GM19455 (cell line): Measurements from ENCODE around the gene HEBP1.

Experiments used
- ATAC-seq: cut with Tn5 transposase; IDR thresholded peaks from one replicate; pipeline ENCODE4 v1.9.1; 2021; ENCODE audit not compliant: unreplicated experiment

The HEBP1 gene

GRCh38 chr12:12954878-12955625 is 45.0 kb downstream of the HEBP1 start:
- ATAC-seq: no peak

- no peak for ATAC-seq
Measured at GRCh38 chr12:12954356-12954755, 45.7 kb downstream of the HEBP1 start.

GRCh38 chr12:12952036-12952435 is 48.0 kb downstream of the HEBP1 start, which contains the start of gene GPRC5D:
GPRC5D (minus strand) TSS chr12:12952170; CDS start chr12:12950384, 1,786 bp downstream.
- ATAC-seq: no peak

- no peak for ATAC-seq
Measured at GRCh38 chr12:12951504-12951903, 48.6 kb downstream of the HEBP1 start.

DNA sequence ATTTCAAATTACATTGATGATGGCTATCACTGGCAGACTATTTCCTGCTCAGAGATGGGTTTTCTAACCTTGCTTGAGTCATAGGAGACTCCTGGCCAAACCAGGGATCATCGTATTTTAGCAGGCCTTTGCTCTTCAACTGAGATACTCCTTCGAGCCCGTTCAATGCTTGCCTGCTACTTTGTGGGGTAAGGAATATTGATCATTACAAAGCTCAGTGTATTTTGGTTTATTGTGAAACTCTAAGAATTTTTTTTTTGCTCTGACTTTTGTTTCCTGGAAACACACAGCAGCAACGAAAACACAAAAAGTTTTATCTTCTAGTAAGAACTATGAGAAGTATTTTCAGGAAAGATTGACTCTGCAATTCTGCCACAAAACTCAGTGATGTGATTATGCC is 52.2 kb downstream of the HEBP1 start:
- no peak for ATAC-seq

- no peak for ATAC-seq
Measured at GRCh38 chr12:12946686-12947355, 53.2 kb downstream of the HEBP1 start.

DNA sequence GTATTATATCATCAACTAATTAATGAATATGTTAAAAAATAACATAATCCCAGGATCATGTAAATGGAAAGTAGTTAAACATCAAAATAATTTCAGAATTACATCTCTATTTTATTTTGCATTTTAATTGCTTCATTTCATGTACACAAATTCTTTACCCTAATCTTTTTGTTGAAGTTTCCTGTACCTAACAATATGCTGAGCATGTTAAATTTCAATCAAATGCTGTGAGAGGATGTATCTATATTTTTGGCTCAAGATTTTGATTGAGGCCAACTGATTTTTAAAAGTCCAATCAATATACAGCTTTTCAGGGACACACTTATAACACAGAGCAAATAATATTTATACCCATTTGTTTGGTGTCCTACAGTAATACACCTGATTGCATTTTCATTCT is 54.5 kb downstream of the HEBP1 start:
- ATAC-seq: no peak

DNA sequence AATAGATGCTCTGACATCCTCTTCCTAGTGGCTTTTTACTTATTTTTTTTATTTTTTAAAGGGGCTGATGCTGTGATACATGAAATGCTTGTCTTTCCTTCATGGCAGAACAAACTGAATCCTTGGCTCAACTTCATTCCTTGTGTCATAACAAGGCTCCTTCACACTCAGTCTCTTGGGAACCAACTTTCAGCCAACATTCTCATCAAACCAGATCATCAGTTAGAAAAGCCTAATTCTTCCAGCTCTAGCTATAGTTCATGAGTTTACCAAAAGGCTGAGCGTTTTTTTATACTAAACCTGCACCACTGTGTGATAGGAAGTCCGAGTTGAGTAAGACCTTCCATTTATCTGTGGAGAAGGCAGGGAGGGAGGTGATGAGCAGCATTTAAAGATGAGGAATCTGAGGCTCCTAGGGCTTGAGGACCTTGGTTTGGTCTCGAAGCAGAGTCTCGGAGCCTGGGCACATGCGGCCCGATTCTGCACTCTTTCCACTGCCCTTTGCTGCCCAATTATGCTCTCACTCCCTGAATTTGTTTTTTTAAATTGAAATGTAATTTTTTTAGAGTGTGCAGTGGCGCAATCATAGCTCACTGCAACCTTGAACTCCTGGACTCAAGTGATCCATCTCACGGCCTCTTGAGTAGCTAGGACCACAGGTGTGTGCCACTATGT is 56.3 kb downstream of the HEBP1 start:
- ATAC-seq: no peak

DNA sequence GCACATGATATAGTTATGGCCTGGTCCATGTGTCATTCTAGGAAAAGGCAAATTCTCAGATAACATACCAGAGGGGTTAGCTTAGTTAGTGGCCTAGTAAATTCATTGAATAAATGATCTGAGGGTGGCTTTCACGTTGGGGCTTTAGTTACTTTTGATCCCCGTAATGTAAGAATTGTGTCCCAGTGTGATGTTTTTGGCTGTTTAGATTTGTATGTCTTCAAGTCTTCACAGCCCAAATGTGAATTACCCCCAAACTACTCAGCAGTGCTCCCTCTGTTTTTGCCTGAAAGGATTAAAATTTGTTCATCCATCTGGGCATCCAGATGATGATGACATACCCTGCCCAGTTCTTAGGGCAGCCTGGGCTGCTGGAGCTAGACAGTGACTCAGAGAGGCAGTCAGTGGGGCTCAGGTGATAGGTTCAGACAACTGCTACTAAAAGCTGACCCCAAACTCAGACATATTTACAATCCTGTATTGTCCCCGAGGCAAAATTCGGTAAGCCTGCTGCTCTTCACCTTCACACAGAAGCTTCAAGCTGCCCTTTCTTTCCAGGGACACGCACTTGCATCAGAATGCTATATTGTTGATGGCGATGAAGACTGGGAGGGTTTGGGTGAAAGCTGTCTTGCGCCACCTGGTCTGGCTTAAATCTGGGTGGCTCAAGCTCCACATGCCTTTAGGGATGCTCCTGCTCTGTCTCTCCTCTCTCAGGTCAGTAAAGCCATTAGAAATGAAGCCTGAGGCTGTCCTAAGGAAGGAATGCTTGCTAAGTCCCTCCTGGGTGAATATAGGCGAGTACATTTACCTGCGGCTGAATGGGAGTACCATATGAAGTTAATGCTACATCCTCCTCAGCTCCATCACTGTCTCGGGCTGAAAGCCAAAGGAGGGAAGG is 58.4 kb downstream of the HEBP1 start:
- no peak for ATAC-seq

- no peak for ATAC-seq
Measured at GRCh38 chr12:12939888-12940287, 60.2 kb downstream of the HEBP1 start.

DNA sequence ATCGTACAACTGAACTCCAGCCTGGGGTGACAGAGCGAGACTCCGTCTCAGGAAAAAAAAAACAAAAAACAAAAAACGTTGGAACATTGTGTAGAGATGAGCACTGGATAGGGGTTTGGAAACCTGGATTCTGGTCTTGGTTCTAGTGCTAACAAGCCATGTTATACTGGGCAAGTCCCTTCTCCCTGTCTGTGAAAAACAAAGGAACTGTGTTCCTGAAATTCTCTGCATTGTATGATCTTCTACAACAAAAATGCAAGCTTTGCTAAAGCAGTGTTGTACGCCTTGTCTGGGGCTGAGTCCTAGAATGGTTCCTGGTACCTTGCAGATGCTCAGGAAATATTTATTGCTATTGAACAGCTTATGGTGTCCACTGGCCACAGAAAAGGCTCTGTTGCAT is 61.5 kb downstream of the HEBP1 start:
- ATAC-seq: no peak

- no peak for ATAC-seq
Measured at GRCh38 chr12:12936983-12937491, 63.0 kb downstream of the HEBP1 start.

- ATAC-seq: no peak
Measured at GRCh38 chr12:12934556-12934955, 65.5 kb downstream of the HEBP1 start.

DNA sequence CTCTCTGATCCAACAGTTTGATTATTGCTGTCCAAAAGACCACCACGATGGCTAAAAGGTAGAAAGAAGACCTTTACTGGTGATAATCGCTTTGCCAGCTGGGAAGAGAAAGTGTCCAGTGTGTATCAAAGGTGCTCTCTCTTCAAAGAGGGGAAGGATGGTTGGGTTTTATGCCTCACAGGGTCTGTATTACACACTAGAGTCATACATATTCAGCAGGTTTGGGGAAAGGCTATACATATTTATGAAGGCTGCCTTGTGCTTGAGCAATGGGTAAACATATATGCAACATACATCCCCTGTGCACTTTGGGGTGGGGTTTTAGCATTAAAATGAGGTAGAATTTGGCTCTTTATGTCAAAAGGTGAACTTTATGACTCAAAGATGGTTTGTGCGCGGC is 66.3 kb downstream of the HEBP1 start:
- no peak for ATAC-seq

- ATAC-seq: no peak
Measured at GRCh38 chr12:12930633-12931219, 69.3 kb downstream of the HEBP1 start.

GRCh38 chr12:12929696-12930095 is 70.4 kb downstream of the HEBP1 start:
- no peak for ATAC-seq

- no peak for ATAC-seq
Measured at GRCh38 chr12:12927211-12928079, 72.6 kb downstream of the HEBP1 start.

DNA sequence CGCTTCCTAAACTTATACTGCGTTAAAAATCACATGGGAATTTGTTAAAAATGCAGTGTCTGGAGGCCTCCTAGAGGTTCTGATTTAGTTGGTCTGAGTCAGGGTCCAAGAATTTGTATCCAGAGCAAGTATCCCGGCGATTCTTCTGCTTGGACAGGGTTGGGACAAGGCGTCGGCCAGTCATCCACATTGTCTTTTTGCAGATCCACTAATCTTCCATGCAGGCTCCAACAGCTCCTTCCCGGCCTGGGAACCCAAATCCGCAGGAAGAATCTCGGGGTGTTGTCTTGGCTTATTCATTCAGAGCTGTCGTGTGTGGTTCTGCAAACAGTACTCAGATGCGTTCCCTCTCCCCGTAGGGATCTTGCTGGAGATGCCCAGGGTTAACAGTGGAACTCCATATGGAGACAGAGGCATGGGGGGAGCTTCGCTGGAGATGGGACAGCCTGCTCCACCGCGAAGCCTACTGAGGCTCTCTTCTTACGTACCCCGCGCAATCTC is 73.4 kb downstream of the HEBP1 start:
- ATAC-seq: no peak

DNA sequence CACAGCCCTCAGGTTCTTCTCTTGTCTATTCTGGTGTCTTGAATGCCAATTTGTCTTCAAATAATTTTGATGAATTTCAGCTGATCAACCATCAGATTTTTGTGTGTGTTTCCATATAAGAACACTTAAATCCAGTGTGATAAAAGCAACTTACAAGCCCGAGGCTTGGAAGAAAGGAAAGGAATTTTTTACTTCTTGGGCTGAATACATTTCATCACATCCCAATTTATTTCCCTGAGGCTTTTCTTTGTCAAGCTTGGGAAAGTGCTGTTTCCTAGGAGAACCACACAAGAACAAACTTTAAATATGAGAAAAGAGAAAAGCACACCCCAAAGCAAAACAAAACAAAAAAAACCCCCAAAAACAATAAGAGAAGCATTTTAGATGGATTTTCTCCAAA is 74.7 kb downstream of the HEBP1 start:
- no peak for ATAC-seq
